GM12873 (cell line): ENCODE data around the gene TMCC3.

Experiments
- CTCF ChIP-seq: IDR thresholded peaks from 2 replicates; pipeline ENCODE4 v1.5.1; 2012; ENCODE audit warnings: low read depth, mild to moderate bottlenecking, moderate library complexity, low read length, control low read depth; ENCODE audit not compliant: insufficient read depth; ENCODE audit errors: missing control alignments

Gene TMCC3

GRCh38 chr12:94628819-94629472 lies 21.4 kb downstream of the TMCC3 start:
- TF ChIP-seq CTCF: no peak

GRCh38 chr12:94628369-94628768 lies 22.0 kb downstream of the TMCC3 start:
- no peak for TF ChIP-seq CTCF

- TF ChIP-seq CTCF: no peak
Observed at GRCh38 chr12:94625531-94625930, 24.8 kb downstream of the TMCC3 start.

- TF ChIP-seq CTCF: no peak
Observed at GRCh38 chr12:94623161-94623920, 27.0 kb downstream of the TMCC3 start.

- no peak for TF ChIP-seq CTCF
Observed at GRCh38 chr12:94622475-94622874, 27.9 kb downstream of the TMCC3 start.

GRCh38 chr12:94621662-94622359 lies 28.5 kb downstream of the TMCC3 start:
- no peak for TF ChIP-seq CTCF

GRCh38 chr12:94620621-94621020 lies 29.7 kb downstream of the TMCC3 start:
- TF ChIP-seq CTCF: no peak
